ELF-1 (cell line): ENCODE data around the gene ZNF814.
"Not testable (repeated sequence)": the region's sequence is repeated elsewhere in the genome, so short reads cannot be mapped to it uniquely, and the experiment has no call there.

ENCODE experiments used
- DNase-seq: peaks from one replicate; pipeline ENCODE4 v3.0.0-alpha.2; 2016; ENCODE audit warnings: low read depth, low spot score

ZNF814 gene

DNA sequence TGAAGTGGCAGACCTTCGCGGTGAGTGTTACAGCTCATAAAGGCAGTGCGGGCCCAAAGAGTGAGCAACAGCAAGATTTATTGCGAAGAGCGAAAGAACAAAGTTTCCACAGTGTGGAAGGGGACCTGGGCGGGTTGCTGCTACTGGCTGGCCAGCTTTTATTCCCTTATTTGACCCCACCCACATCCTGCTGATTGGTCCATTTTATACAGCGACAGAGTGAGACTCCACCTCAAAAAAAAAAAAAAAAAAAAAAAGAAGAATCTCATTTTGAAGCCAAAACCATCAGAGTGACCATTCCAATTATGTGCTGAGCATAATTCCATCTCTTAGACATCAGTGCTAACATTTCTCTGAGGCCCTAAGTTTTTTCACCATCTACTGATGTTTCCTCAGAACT lies 72.2 kb downstream of the ZNF814 start:
- DNase-seq: no peak

DNA sequence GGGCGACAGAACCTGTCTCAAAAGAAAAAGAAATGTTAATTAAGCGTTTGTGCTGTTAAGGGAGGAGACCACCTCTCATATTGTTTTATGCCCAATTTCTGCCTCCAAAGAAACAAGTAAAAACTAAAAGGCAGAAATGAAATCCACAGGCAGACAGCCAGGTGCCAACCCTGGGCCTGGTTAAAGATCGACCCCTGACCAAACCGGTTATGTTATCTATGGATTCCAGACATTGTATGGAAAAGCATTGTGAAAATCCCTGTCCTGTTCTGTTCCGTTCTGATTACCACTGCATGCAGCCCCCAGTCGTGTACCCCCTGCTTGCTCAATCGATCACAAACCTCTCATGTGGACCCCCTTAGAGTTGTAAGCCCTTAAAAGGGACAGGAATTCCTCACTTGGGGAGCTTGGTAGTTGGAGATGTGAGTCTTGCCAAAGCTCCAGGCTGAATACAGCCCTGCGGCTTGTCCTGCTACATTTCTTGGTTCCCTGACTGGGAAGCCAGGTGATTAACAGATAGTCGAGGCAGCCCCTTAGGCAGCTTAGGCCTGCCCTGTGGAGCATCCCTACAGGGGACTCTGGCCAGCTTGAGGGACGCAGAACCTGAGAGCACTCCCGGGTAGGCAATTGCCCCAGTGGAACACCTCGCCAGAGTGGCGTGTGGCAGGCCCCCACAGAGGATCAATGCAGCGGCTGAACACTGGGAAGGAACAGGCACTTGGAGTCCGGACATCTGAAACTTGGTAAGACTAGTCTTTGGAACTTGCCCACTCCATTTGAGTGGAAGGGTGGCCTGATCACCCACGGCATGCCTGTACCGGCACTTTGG lies 73.4 kb downstream of the ZNF814 start:
- DNase-seq: peak; percentile 70

DNA sequence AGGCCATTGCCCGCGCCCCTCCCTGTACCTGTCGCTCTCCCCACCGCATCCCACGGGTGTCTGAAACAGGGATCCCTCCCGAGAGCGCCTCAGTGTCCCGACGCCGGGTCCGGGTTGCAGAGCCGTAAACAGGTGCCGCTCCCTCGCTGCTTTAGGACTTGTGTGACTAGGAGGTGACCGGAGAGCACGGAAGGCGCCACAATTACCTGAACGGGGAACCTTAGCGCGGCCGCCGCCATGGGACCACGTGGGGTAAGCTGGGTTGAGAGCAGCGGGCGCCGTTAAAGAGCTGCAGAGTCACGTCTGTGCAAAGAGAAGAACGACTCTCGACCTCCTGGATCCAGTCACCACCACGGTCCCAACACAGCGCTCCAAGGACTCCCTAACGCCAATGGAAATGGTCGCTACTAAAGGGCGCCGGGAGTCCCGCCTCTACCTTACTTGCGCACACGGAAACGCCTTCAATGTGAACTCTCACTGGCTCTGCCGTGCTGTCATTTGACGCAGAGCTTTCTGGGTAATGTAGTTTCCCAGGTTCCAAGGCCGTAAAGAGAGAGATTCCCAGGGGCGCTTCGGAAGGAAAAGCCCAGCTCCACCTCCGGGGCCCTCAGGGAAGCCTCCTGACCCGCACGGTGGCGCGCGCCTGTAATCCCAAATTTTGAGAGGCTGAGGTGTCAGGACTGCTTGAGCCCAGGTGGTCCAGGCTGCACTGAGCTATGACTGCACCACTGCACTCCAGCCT lies 74.2 kb downstream of the ZNF814 start, which contains the start of gene ZNF552:
Gene ZNF552, minus strand, starts transcription at position 409 of the 742 bp plus-strand sequence. Its CDS starts 170 bp downstream, at position 239.
- DNase-seq: peak; percentile 95

DNA sequence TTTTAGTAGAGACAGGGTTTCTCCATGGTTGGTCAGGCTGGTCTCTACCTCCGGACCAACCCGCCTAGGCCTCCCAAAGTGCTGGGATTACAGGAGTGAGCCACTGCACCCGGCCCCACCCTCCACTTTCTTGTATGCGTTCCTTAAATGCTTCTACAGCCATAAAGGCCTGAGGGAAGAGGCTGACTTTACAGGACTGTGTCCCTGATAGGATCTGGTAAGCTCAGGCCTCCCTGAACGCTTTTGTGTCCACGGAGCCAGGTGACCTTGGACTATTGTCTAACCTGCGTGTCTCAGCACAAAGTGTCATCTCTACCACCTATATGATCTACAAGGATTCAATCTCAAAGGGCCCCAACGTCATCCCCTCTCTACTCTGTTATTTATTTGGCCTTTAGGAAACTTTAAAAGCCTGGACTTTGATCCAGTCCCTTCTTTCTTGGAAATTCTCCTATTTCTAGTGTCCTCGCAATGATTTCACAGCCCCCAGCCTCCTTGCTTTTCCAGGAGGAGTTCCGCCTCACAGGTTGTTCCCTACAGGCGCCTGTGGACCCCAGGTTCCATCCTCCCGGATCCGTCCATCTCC lies 74.8 kb downstream of the ZNF814 start:
- peak; percentile 80 for DNase-seq

DNA sequence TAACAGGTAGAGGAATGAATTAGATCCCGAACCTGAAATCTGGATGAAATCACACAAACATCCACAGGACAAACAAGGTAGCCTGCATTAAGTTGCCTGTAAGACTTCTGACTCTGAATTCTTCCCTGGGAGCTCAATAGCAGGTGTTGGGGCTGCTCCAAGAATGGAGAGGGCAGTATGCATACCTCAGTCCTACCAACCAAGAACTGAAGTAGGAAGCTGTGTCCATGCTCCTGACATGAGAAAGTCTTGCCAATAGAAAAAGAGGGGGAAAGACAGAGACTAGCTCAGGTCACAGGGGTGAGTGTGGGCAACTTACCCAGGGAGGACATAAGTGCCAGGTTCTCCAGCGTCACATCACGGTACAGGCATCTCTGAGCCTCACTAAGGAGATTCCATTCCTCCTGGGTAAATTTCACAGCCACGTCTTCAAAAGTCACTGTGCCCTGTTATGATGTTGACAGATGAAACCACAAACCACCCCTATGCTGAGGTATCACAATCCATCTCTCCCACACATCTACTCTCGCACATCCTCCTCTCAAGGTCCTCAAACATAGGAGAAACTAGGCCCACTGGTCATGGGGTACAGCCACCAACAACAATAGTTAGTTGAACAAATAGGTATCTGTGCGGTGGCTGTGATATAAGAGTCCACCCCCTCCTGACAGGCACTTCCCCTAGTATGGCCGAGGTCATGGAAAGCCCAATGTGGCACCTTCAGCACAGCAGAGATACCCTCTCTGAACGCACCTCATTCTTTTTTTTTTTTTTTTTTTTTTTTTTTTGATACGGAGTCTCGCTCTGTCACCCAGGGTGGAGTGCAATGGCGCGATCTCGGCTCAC lies 75.6 kb downstream of the ZNF814 start:
- DNase-seq: not testable (repeated sequence)

DNA sequence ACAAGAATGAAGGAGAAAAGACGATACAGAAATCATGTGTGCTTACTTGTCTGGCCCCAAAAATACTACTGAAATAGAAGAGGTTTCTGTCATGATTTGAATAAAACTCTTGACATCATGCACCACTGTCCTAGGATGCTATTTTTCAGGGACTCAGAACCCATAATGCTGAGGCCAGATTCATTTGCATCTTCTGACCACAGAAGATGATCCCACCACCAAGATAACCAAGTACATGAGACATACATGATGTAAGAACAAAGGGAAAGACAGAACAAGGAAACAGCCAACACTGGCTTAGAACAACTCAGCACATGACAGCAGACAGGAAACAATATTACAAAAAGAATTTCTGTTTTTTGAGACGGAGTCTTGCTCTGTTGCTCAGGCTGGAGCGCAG lies 76.6 kb downstream of the ZNF814 start:
- no peak for DNase-seq

DNA sequence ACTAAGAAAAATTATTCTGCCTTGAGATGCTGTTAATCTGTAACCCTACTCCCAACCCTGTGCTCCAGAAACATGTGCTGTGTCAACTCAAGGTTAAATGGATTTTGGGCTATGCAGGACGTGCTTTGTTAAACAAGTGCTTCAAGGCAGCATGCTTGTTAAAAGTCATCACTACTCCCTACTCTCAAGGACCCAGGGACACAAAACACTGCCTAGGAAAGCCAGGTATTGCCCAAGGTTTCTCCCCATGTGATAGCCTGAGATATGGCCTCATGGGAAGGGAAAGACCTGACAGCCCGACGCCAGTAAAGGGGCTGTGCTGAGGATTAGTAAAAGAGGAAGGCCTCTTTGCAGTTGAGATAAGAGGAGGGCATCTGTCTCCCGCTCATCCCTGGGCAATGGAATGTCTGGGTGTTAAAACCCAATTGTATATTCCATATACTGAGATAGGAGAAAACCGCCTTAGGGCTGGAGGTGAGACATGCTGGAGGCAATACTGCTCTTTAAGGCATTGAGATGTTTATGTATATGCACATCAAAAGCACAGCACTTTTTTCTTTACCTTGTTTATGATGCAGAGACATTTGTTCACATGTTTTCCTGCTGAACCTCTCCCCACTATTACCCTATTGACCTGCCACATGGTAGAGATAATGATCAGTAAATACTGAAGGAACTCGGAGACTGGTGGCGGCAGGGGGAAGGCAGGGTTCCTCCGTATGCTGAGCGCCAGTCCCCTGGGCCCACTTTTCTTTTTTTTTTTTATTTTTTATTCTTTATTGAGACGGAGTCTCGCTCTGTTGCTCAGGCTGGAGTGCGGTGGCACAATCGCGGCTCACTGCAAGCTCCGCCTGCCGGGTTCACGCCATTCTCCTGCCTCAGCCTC lies 78.2 kb downstream of the ZNF814 start:
- peak; percentile 83 for DNase-seq

DNA sequence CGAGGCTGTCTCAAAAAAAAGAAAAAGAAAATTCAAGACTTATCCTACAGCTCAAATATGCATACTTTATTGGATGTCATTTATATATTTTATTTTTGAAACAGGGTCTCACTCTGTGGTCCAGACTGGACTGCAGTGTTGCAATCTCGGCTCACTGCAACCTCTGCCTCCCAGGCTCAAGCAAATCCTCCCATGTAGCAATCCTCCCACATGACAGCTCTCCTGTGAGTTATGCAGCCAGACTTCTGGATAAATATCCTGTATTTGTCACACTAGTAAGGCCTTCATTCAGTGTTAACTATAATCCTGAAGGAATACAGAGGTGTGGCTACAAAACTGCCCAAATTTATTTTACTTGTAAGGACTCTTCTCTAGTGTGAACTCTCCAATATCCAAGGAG lies 81.3 kb downstream of the ZNF814 start:
- no peak for DNase-seq

DNA sequence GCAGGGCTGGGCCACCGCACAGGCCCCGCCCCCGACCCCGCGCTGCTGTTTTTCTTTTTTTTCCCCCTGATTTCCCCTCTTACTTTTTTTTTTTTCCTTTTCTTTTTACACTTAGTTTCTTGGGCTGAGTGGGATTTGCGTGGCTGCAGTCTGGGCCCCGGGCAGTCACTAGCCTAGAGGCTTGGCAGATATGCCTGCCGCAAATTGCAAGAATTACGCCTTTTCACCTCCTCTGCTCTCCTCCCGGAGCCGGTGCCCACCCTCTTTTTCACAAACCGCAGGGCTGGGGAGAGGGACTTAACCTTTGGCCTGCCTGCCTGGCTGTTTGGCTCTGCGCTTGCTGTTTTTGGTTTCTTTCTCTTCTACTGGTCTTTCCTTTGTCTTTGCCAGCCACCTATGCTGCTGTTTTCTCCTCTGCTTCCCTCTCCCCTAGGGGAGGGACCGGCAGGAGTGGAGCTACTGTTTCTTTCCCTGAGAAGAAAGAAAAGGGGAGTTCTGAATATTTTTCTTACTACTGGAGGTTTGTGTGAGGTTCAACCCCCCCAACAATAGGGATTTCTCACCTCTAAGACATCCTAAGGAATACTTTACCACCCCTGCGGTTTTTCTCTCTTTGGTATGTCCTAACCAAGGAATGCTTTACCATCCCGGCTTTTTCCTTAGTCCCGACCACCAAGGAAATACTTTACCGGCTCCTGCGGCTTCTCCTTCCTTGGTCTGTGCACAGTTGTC lies 85.1 kb downstream of the ZNF814 start:
- DNase-seq: peak; percentile 92

DNA sequence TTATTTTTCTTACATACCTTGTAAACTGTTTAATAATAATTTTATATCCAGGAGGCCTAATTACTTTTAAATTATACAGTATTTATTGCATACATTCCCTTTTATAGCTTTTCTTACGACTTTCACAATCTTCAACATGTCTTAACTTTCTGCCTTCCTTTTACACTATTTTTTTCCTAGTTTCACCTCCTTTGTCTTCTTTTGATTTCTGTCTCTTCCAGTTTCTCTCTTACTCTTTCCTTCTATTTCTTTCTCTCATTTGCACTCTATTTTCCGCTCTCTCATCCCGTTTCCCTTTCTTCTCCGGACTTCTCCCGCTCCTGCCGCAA lies 85.6 kb downstream of the ZNF814 start:
- no peak for DNase-seq

DNA sequence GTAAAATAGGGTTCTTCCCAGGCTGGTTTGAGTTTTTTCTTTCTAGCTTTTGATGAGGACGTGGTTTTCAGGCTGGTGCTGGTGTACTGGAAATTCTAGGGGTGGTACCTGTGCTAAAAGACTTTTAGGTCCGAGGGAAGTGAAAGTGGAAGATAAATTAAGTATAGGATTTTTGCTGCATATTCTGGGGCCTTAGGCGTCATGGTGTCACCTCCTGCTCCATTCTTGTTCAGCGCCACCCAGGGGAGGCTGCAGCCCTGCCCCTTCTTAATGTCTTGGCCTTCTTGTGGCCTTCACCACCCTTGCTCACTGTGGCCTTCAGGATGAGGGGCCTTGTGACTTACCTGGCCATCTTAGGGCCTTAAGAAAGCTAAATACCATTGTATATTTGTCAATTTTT lies 86.6 kb downstream of the ZNF814 start:
- no peak for DNase-seq

DNA sequence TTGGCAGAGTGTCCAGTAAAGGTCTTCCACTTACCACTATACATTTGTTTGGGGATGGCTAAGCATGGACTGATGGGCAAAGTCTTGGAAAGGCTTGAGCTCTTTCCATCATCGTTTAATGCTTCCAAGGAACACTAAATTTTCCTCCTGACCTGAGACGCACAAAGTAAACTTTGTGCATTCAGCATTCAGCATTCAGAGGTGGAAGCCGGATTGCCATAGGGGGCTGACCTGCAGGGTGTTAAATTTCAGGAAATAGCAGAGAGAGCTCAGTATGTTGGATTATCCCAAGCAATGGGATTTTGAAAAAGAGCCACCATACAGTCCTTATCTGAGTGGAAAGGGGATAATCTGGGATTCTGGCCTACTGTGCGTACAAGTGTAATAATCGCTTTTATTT lies 88.1 kb downstream of the ZNF814 start:
- DNase-seq: no peak
